CD4-positive, CD25-positive, alpha-beta regulatory T cell (primary cell): ENCODE data around the gene AQP11. TPM values are rescaled to one million over a fixed set of nuclear protein-coding genes. Genes with fewer than 3 reads are reported as not detected.

Source experiments
- ATAC-seq, 2 donors: fragments of 150-1000 bp; cut with Tn5 transposase; one replicate each; pipeline ENCODE4 v1.10.0; 2021; ENCODE audit warnings: low read depth in 2 of 2, moderate number of reproducible peaks in 2 of 2, moderate library complexity in 1 of 2
- DNase-seq, 3 donors: peaks; one replicate each; pipeline versions ENCODE4 v3.0.0 to v3.0.0-alpha.2; 2012 to 2022; ENCODE audit warnings: mixed read lengths in 1 of 3
- H3K27ac ChIP-seq: one replicate; pipeline ENCODE4 v1.7.0; 2013; ENCODE audit warnings: mild to moderate bottlenecking, low read length; ENCODE audit not compliant: insufficient read depth, poor library complexity, severe bottlenecking
- H3K27me3 ChIP-seq: one replicate; pipeline ENCODE4 v1.7.0; 2013; ENCODE audit warnings: low read length; ENCODE audit not compliant: control insufficient read depth, insufficient read depth
- H3K36me3 ChIP-seq: one replicate; pipeline ENCODE4 v1.7.0; 2013; ENCODE audit warnings: mild to moderate bottlenecking, low read length, moderate library complexity; ENCODE audit not compliant: control insufficient read depth, insufficient read depth
- H3K4me1 ChIP-seq: 2 replicates; pipeline ENCODE4 v1.7.0; 2013; ENCODE audit warnings: mild to moderate bottlenecking, low read length; ENCODE audit not compliant: insufficient read depth, control insufficient read depth, poor library complexity, severe bottlenecking
- H3K4me3 ChIP-seq: one replicate; pipeline ENCODE4 v1.7.0; 2013; ENCODE audit warnings: low read depth, mild to moderate bottlenecking, low read length, moderate library complexity
- H3K9me3 ChIP-seq, 2 experiments: 1 replicate in 1 of 2; 2 replicates in 1 of 2; pipeline ENCODE4 v1.7.0; 2013; ENCODE audit warnings: low read length in 2 of 2, mild to moderate bottlenecking in 1 of 2, moderate library complexity in 1 of 2; ENCODE audit not compliant: control insufficient read depth in 2 of 2
- H3K27ac Mint-ChIP-seq, 3 donors: one replicate each; pipeline ENCODE4 v1.8.0; 2020 to 2022; ENCODE audit warnings: mild to moderate bottlenecking in 3 of 3, mixed read lengths in 3 of 3, moderate library complexity in 2 of 3
- H3K27me3 Mint-ChIP-seq: one replicate; pipeline ENCODE4 v1.8.0; 2022; ENCODE audit warnings: mild to moderate bottlenecking, mixed read lengths
- H3K36me3 Mint-ChIP-seq: one replicate; pipeline ENCODE4 v1.8.0; 2020; ENCODE audit warnings: mixed read lengths
- H3K4me1 Mint-ChIP-seq, 4 donors: one replicate each; pipeline ENCODE4 v1.8.0; 2020 to 2022; ENCODE audit warnings: mixed read lengths in 4 of 4, mild to moderate bottlenecking in 1 of 4
- H3K4me3 Mint-ChIP-seq, 4 donors: one replicate each; pipeline ENCODE4 v1.8.0; 2020 to 2022; ENCODE audit warnings: mild to moderate bottlenecking in 4 of 4, mixed read lengths in 4 of 4, moderate library complexity in 3 of 4
- H3K9me3 Mint-ChIP-seq, 7 donors: one replicate each; pipeline ENCODE4 v1.8.0; 2020 to 2022; ENCODE audit warnings: mixed read lengths in 7 of 7, mild to moderate bottlenecking in 3 of 7, moderate library complexity in 2 of 7
- polyA plus RNA-seq, 4 donors: library from polyadenylated mRNA; unstranded; fragments of 300-500 nt; fragmentation: Illumina TruSeq; gene quantifications; one replicate each; pipeline ENCODE4 v1.2.3, GENCODE V29; 2021
- total RNA-seq: library from RNA; stranded (reverse); gene quantifications from one replicate; pipeline ENCODE4 v1.2.3, GENCODE V29; 2022

Gene AQP11
- total and polyA plus RNA-seq, 5 donors from 2014 or later: 0.32 to 1.1 (median 0.47) TPM; not detected in 1

- Histone ChIP-seq H3K4me3 (no peak overlapping the region), H3K27ac (no peak overlapping the region), H3K36me3 (no peaks in the 10 kb centered on the region), H3K27me3 (peaks cover 8% of the 10 kb centered on the region), H3K4me1 (no peaks in the 10 kb centered on the region), H3K9me3 (no peaks in the 10 kb centered on the region)
- ATAC-seq (no peak), DNase-seq (no peak)
- peaks cover 18% of the 10 kb centered on the region for H3K27me3 Mint-ChIP-seq
- no peaks in the 10 kb centered on the region for H3K4me1 Mint-ChIP-seq
- no peak overlapping the region for H3K27ac Mint-ChIP-seq
- H3K36me3 Mint-ChIP-seq: no peaks in the 10 kb centered on the region
- no peaks in the 10 kb centered on the region for H3K9me3 Mint-ChIP-seq
- no peak overlapping the region for H3K4me3 Mint-ChIP-seq
These were observed 60.4 kb downstream of the AQP11 start for GRCh38 chr11:77650123-77650522.

GRCh38 chr11:77654770-77655434, 65.1 kb downstream of the AQP11 start:
- Histone ChIP-seq H3K9me3 (no peaks in the 10 kb centered on the region), H3K27me3 (no peaks in the 10 kb centered on the region), H3K36me3 (no peaks in the 10 kb centered on the region), H3K27ac (no peak overlapping the region), H3K4me3 (no peak overlapping the region), H3K4me1 (no peaks in the 10 kb centered on the region)
- ATAC-seq (no peak), DNase-seq (no peak)
- Mint-ChIP-seq H3K4me3 (no peak overlapping the region), H3K27ac (no peak overlapping the region), H3K4me1 (no peaks in the 10 kb centered on the region), H3K9me3 (no peaks in the 10 kb centered on the region), H3K27me3 (peaks cover 4% of the 10 kb centered on the region), H3K36me3 (no peaks in the 10 kb centered on the region)

GRCh38 chr11:77656362-77656761, 66.6 kb downstream of the AQP11 start:
- no peaks in the 10 kb centered on the region for H3K9me3 Mint-ChIP-seq
- H3K27me3 ChIP-seq: no peaks in the 10 kb centered on the region
- no peaks in the 10 kb centered on the region for H3K36me3 Mint-ChIP-seq

GRCh38 chr11:77658213-77659013, 68.7 kb downstream of the AQP11 start:
- DNase-seq (no peak), ATAC-seq (no peak)
- Histone ChIP-seq H3K27me3 (no peaks in the 10 kb centered on the region), H3K4me3 (no peak overlapping the region), H3K36me3 (no peaks in the 10 kb centered on the region), H3K27ac (no peak overlapping the region), H3K4me1 (no peaks in the 10 kb centered on the region), H3K9me3 (no peaks in the 10 kb centered on the region)
- H3K27ac Mint-ChIP-seq: peak overlapping the region in 1 of 3 donors; percentile 1
- H3K36me3 Mint-ChIP-seq: no peaks in the 10 kb centered on the region
- no peaks in the 10 kb centered on the region for H3K4me1 Mint-ChIP-seq
- no peak overlapping the region for H3K4me3 Mint-ChIP-seq
- H3K27me3 Mint-ChIP-seq: no peaks in the 10 kb centered on the region
- H3K9me3 Mint-ChIP-seq: no peaks in the 10 kb centered on the region

More at GRCh38 chr11:77656362-77656761, 66.6 kb downstream of the AQP11 start:
- no peaks in the 10 kb centered on the region for H3K4me1 Mint-ChIP-seq
- H3K27me3 Mint-ChIP-seq: no peaks in the 10 kb centered on the region
- ATAC-seq (no peak), DNase-seq (no peak)
- H3K4me3 Mint-ChIP-seq: peak overlapping the region in 1 of 4 donors; percentile 15
- no peak overlapping the region for H3K27ac ChIP-seq
- no peaks in the 10 kb centered on the region for H3K4me1 ChIP-seq
- no peak overlapping the region for H3K4me3 ChIP-seq
- H3K9me3 ChIP-seq: no peaks in the 10 kb centered on the region
- no peaks in the 10 kb centered on the region for H3K36me3 ChIP-seq
- H3K27ac Mint-ChIP-seq: no peak overlapping the region

Other genes with a start within 250 kb of the AQP11 start
- 15.3 TPM for gene PAK1, start 115.9 kb upstream of the AQP11 start, total RNA-seq
- 10 to 100 TPM in 2 of 4 donors, 1 to 10 TPM in 2; 8.0 to 14.2 (median 11.1) TPM for gene PAK1, start 115.9 kb upstream of the AQP11 start, polyA plus RNA-seq
- 66.9 TPM for gene CLNS1A, start 47.8 kb downstream of the AQP11 start, total RNA-seq
- gene CLNS1A, start 47.8 kb downstream of the AQP11 start, polyA plus RNA-seq: 100 to 1,000 TPM in 3 of 4 donors, 10 to 100 TPM in 1; 92.2 to 131 (median 117) TPM
- gene RSF1, start 230.8 kb downstream of the AQP11 start, total RNA-seq: 107 TPM
- 10 to 100 TPM; 26.7 to 34.8 (median 31.7) TPM for gene RSF1, start 230.8 kb downstream of the AQP11 start, polyA plus RNA-seq
- gene AAMDC, start 231.2 kb downstream of the AQP11 start, total RNA-seq: 4.8 TPM
- 10 to 100 TPM; 25.9 to 60.9 (median 31.1) TPM for gene AAMDC, start 231.2 kb downstream of the AQP11 start, polyA plus RNA-seq